Measurements from ENCODE around the gene FUZ.
A peak's percentile ranks its signal among the peaks of the same experiment; 100 is the strongest.

FUZ gene

GRCh38 chr19:49766930-49767299 is 46.2 kb downstream of the FUZ start, which contains the start of gene AP2A1:
Gene AP2A1 (plus strand): TSS chr19:49767001. CDS start chr19:49767134, 133 bp downstream.
- peak within 1 kb of the TSS; percentile 98 for H3K4me3 ChIP-seq (ENCODE audit: low read depth, low read length)
- peak within 1 kb of the TSS; percentile 88 for H3K27ac ChIP-seq (ENCODE audit: extremely low read depth, low read depth, low read length)
- no peaks in the 10 kb centered on the region for H3K9me3 ChIP-seq (ENCODE audit: control insufficient read depth, insufficient read depth, low read depth, low read length)
- POLR2A ChIA-PET: interaction anchor here (0.5 to 2.1 kb wide), 34 partner anchors 9 to 788 kb away, joined by 3 to 15 read pairs (median 4); partner anchors contain the start of genes ADM5, AKT1S1, BCL2L12 and FUZ
- peaks cover 0 to 2% of the 10 kb centered on the region in 2 experiments; a peak in 1 of 3 replicates for H3K36me3 ChIP-seq (ENCODE audit: control insufficient read depth in 2 of 2, insufficient read depth in 1 of 2, low read length in 2 of 2)
- CTCF ChIA-PET: interaction anchor here (0.5 to 1.5 kb wide), 4 partner anchors 49 to 227 kb away, joined by 3 to 9 read pairs (median 4); no protein-coding TSS in a partner anchor
- peaks cover 20% of the 10 kb centered on the region for H3K4me1 ChIP-seq (ENCODE audit: control insufficient read depth, insufficient read depth, low read length)
- no peak for TF ChIP-seq ZNF48 (tag by site-specific recombination; IDR thresholded peaks at IDR 0.05)
- no peak for TF ChIP-seq ZNF23 (tag by site-specific recombination; IDR thresholded peaks at IDR 0.05; ENCODE audit: borderline replicate concordance)
- no peak for TF ChIP-seq KLF1 (tag by site-specific recombination; IDR thresholded peaks at IDR 0.05)
- TF ChIP-seq ZFP37 (tag by site-specific recombination; IDR thresholded peaks at IDR 0.05): no peak
- TF ChIP-seq SP3 (tag by site-specific recombination; IDR thresholded peaks at IDR 0.05): no peak
- TF ChIP-seq TSHZ1 (tag by site-specific recombination; IDR thresholded peaks at IDR 0.05; ENCODE audit: borderline replicate concordance): no peak
- no peak for TF ChIP-seq ZNF701 (tag by site-specific recombination; IDR thresholded peaks at IDR 0.05)
- TF ChIP-seq ZNF138 (tag by site-specific recombination; IDR thresholded peaks at IDR 0.05; ENCODE audit: borderline replicate concordance): no peak
- no peak for TF ChIP-seq ZNF837 (tag by site-specific recombination; IDR thresholded peaks at IDR 0.05)
- no peak for TF ChIP-seq SALL2 (tag by site-specific recombination; IDR thresholded peaks at IDR 0.05; ENCODE audit: borderline replicate concordance)
- no peak for TF ChIP-seq ZNF175 (tag by site-specific recombination; IDR thresholded peaks at IDR 0.05)
- no peak for TF ChIP-seq ZNF16 (tag by site-specific recombination; IDR thresholded peaks at IDR 0.05; ENCODE audit: low read depth)
- no peak for TF ChIP-seq ZNF366 (tag by site-specific recombination; conservative IDR thresholded peaks at IDR 0.05)
- no peak for TF ChIP-seq ATF2 (tag by site-specific recombination; IDR thresholded peaks at IDR 0.05; ENCODE audit: low read depth)
- no peak for TF ChIP-seq ZNF394 (tag by site-specific recombination; IDR thresholded peaks at IDR 0.05; ENCODE audit: borderline replicate concordance)
- no peak for TF ChIP-seq ZNF266 (tag by site-specific recombination; IDR thresholded peaks at IDR 0.05; ENCODE audit: low read depth)
- TF ChIP-seq ZNF341 (tag by site-specific recombination; IDR thresholded peaks at IDR 0.05; ENCODE audit: low read depth): no peak
- no peak for TF ChIP-seq ZNF530 (tag by site-specific recombination; IDR thresholded peaks at IDR 0.05; ENCODE audit: low read depth)
- TF ChIP-seq ZSCAN30 (tag by site-specific recombination; IDR thresholded peaks at IDR 0.05): 0 out of 2 replicates have a peak, but pooled peaks have one; percentile 27
- no peak for TF ChIP-seq ZSCAN16 (tag by site-specific recombination; IDR thresholded peaks at IDR 0.05)
- no peak for TF ChIP-seq ZFP41 (tag by site-specific recombination; IDR thresholded peaks at IDR 0.05; ENCODE audit: borderline replicate concordance)
- no peak for TF ChIP-seq ZFP69B (tag by site-specific recombination; IDR thresholded peaks at IDR 0.05)
- TF ChIP-seq YY1 (tag by site-specific recombination; IDR thresholded peaks at IDR 0.05): no peak
- no peak for TF ChIP-seq ZNF2 (tag by site-specific recombination; IDR thresholded peaks at IDR 0.05)
- TF ChIP-seq, protein P1, sequence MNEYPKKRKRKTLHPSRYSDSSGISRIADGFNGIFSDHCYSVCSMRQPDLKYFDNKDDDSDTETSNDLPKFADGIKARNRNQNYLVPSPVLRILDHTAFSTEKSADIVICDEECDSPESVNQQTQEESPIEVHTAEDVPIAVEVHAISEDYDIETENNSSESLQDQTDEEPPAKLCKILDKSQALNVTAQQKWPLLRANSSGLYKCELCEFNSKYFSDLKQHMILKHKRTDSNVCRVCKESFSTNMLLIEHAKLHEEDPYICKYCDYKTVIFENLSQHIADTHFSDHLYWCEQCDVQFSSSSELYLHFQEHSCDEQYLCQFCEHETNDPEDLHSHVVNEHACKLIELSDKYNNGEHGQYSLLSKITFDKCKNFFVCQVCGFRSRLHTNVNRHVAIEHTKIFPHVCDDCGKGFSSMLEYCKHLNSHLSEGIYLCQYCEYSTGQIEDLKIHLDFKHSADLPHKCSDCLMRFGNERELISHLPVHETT (tag by site-specific recombination; IDR thresholded peaks at IDR 0.05): no peak
- TF ChIP-seq, protein P2, sequence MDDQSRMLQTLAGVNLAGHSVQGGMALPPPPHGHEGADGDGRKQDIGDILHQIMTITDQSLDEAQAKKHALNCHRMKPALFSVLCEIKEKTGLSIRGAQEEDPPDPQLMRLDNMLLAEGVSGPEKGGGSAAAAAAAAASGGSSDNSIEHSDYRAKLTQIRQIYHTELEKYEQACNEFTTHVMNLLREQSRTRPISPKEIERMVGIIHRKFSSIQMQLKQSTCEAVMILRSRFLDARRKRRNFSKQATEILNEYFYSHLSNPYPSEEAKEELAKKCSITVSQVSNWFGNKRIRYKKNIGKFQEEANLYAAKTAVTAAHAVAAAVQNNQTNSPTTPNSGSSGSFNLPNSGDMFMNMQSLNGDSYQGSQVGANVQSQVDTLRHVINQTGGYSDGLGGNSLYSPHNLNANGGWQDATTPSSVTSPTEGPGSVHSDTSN (CRISPR knock-in tag; IDR thresholded peaks at IDR 0.05): peak; percentile 13; the same call in 1 of the 2 replicates
- peak; percentile 13; the same call in 1 of the 2 replicates for TF ChIP-seq GLIS1 (tag by site-specific recombination; IDR thresholded peaks at IDR 0.05)
- no peak for TF ChIP-seq ZNF544 (tag by site-specific recombination; IDR thresholded peaks at IDR 0.05)
- peak; percentile 61 for TF ChIP-seq ZBTB26 (tag by site-specific recombination; optimal IDR thresholded peaks at IDR 0.05)

All from HEK293 (cell line).